GM19463 (cell line): ENCODE results near the gene RELB.

Experiments used
- ATAC-seq: cut with Tn5 transposase; IDR thresholded peaks from one replicate; pipeline ENCODE4 v1.9.1; 2021; ENCODE audit warnings: mild to moderate bottlenecking, moderate library complexity; ENCODE audit not compliant: unreplicated experiment

The RELB gene

DNA sequence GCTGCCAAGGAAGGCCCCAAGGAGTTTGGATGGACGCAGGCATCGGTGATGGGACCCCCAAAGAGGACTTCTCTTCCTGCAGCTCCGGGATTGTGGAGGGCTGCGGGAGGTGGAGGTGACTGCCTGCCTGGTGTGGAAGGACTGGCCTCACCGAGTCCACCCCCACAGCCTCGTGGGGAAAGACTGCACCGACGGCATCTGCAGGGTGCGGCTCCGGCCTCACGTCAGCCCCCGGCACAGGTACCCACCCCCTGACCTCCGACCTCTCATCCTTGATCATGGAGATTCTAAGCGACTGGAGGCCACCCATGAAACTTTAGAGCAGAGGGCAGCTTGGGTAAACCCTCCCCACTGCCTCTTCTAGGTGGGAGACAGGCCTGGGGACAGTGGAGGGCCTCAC, 20.7 kb downstream of the RELB start:
- no peak for ATAC-seq

DNA sequence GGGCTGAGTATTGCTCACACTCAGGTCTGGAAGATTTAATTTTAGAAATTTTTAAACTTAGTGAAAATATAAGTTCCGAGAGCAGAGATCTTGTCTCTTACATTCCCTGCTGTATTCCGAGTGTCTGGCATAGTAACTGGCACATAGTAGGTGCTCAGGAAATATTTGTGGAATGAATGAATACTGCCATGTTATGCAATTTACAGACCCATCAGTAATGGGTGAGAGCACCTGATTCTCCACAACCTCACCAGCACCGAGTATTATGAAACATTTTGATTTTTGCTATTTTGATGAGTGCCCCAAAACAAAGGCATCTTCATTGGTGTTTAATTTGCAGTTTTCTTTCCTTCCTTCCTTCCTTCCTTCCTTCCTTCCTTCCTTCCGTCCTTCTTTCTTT, 21.8 kb downstream of the RELB start:
- ATAC-seq = no peak

DNA sequence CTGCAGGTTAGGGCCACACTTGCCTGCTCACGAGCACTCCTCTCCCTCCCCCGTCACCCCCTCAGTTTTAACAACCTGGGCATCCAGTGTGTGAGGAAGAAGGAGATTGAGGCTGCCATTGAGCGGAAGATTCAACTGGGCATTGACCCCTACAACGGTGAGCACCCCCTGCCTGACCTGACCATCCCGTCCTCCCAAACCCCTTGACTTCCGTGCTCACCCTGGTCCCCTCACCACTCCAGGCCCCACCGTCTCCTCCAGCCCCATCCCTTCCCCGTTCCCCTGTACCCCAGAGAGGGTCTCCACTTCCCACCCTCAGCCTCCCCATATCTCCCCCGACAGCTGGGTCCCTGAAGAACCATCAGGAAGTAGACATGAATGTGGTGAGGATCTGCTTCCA, 24.0 kb downstream of the RELB start:
- no peak for ATAC-seq

DNA sequence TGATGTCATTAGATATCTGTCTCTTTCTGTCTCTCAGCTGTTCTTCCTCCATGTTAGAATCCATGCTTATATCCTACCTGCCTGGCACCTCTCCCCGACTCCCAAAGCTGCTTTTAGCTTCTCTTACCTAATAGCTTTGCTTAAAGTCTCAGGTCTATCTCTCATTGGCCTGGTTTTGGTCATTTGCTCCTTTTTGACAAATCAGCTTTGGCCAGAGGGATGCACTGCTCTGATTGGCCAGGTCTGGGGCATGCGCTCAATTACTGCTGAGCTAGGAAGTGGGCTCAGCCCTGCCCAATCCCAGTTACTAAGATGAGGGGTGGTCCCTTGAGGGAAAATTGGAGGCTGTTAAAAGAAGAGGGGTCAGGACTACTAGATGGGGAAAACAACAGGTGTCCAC, 26.1 kb downstream of the RELB start:
- no peak for ATAC-seq

DNA sequence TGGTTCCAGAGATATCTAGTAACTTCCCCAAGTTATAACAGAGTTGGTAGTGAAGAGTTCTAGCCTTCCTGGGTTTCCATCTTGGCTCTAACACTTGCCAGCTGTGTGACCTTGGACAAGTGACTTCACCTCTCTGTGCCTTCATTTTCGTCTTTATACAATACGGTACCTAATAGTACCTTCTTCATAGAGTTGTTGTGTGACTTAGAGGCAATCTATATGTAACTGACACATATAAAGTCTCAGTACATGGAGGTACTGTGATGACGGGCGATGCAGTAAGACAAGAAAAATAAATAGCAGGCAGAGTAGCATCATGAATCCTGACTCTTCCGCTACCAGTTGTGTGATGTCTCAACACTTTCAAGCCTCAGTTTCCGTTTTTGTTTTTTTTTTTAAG, 29.6 kb downstream of the RELB start:
- no peak for ATAC-seq

DNA sequence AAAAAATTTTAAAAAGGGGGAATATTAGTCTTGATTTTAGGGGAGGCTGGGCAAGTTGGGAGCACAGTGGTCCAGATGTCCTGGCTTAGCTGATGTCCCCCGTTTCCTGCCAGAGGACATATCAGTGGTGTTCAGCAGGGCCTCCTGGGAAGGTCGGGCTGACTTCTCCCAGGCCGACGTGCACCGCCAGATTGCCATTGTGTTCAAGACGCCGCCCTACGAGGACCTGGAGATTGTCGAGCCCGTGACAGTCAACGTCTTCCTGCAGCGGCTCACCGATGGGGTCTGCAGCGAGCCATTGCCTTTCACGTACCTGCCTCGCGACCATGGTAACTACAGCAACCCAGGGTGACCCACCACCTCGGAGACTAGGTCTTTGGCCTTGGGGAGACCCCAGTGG, 31.2 kb downstream of the RELB start:
- ATAC-seq = no peak

DNA sequence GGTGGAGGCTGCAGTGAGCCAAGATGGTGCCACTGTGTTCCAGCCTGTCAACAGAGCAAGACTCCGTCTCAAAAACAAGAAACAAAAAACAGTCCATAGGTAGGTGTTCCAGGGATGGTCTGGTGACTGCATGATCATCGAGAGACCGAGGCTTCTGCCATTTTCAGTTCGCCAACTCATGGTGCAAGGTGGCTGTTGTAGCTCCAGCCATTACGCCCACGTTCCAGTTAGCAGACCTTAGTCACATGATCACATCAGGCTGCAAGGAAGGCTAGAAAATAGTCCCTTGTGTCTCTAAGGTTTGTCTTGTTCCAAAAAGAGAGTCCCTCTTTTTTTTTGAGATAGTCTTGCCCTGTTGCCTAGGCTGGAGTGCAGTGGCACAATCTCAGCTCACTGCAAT, 34.5 kb downstream of the RELB start:
- ATAC-seq = no peak

DNA sequence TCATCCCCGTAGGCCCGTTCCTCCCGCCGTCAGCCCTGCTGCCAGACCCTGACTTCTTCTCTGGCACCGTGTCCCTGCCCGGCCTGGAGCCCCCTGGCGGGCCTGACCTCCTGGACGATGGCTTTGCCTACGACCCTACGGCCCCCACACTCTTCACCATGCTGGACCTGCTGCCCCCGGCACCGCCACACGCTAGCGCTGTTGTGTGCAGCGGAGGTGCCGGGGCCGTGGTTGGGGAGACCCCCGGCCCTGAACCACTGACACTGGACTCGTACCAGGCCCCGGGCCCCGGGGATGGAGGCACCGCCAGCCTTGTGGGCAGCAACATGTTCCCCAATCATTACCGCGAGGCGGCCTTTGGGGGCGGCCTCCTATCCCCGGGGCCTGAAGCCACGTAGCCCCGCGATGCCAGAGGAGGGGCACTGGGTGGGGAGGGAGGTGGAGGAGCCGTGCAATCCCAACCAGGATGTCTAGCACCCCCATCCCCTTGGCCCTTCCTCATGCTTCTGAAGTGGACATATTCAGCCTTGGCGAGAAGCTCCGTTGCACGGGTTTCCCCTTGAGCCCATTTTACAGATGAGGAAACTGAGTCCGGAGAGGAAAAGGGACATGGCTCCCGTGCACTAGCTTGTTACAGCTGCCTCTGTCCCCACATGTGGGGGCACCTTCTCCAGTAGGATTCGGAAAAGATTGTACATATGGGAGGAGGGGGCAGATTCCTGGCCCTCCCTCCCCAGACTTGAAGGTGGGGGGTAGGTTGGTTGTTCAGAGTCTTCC, 36.3 kb downstream of the RELB start:
- ATAC-seq = no peak

DNA sequence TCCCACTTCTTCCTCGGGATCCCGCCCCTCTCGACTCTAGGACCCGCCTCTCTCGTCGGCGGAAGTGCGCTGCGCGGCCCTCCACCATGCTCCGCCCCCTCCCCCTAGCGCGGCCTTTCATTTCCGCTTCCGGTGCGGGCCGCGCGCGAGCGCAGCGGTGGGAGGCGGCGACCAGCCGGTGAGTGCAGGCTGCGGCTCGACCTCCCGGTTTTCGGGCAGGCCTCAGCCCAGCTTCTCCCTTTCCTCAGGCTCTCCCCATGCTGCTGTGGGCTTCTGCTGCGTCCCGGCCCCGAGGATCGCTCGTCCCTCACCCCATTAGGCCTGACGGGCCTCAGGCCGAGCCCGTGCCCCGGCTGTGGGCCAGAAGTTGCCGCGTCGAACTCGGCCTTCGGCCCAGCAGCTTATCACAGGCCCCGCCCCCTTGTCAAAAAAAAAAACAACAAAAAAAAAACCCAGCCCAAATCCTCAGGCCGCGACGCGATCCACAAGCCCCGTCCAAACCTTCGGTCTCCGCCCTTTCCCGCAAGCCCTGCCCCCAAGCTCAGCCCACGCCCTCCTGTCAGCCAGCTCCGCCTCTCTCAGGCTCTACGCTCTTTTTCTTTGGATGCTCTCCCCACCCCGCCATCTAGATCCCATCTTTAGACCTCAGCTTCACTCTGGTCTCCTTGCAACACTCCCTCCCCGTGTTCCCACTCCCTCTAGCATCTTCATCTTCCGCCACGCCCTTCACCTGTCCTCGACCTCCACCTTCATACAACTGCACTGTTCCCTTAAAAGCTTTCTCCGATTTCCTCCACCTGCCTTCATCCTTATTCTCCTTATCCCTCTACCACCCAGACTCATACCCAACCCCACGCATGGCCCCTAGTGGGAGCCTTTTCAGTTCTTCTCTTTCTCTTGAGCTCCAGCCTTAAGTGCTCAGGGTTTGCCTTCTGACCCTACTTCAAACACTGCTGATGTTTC, 37.9 kb downstream of the RELB start, which contains the start of gene CLASRP:
CLASRP (plus strand) TSS at position 115 of the 963 bp plus-strand sequence. CDS start 1,168 bp downstream, outside the sequence.
- peak; percentile 93 for ATAC-seq

DNA sequence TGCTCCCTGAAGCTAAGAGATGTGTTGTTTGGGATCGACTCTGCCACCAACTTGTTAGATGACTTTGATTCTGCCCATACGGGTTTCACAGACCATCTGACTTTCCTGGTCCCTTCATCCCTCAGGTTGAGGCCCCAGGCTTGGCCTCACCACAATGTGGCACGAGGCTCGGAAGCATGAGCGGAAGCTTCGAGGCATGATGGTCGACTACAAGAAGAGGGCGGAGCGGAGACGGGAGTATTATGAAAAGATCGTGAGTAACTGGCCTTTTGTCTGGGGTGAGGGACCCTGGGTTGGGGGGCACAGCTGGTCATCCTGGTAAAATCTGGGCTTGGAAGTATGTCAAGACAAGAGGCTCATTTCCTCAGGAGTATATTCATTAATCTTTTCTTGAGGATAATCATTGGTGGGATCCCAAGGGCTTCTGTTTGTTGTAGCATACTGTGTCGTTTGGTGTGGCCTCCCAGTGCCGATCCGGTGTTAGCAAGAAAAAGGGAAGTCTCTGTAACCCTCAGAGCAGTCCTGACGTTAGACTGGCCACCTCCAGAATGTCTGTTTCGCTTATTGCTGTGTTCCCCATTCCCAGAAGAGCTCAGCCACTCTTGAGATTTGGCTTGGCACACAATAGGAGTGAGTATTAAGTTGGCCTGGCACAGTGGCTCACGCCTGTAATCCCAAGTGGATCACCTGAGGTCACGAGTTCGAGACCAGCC, 39.0 kb downstream of the RELB start:
- ATAC-seq = no peak

DNA sequence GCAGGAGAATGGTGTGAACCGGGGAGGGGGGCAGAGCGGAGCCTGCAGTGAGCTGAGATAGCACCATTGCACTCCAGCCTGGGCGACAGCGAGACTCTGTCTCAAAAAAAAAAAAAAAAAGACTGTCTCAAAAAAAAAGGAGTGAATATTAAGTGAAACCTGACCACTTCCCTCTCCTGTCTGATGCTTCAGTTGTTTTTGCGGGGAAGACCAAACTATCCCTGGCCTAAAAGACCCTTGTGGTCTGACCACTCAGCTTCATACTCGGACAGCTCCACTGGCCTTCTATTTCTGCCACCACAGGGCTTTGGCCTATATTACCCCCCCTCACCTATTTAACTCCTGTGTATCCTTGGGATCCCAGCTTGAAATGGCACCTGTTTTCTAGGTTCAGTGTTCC, 39.9 kb downstream of the RELB start:
- no peak for ATAC-seq

DNA sequence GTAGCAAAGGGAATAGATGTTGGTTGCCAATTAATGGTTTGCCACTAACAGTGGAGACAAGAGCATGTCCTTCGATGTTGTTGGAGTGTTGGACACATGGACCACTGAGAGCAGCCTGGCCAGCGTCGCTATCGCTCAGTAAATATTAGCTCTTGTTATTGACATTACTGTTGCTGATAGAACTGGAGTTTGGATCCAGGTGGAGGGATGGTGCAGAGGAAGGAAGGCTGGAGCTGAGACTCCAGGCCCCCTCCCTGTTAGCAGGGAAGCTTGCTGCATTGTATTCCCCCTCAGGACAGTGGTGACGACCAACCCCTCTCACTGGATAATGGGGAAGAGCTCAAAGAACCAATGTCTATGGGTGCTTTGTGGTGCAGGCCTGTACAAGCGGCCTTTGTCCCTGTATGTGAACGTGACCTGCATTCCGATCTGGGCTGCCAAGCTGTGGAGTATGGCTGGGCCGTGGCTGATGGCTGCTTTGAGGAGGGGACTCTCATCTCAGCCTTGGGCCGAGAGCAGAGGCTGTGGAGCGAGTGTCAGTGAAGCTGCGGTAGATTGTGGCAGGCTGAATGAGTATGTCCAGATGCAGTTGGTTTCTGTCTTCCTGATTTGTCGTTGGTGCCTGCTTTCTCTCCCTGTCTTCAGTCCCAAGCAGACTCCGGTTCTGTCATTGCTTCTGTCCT, 44.5 kb downstream of the RELB start:
- no peak for ATAC-seq

DNA sequence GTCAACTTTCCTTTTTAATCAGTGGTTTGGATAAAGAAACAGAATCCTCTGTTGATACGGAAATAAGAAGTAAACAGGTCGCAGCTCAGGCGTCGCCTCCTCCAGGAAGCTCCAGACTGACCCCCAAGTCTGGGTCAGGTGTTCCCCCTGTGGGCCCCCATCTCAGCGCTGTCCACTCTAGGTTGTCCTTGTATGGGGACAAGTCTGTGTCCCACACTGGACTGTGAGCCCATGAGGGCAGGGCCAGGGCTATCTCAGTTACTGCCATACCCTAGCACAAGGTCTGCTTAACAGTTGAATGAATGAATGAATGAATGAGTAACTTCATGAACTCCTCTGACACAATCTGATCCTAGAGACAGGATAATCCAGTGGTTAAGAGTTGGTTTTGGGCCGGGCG, 45.1 kb downstream of the RELB start:
- no peak for ATAC-seq

DNA sequence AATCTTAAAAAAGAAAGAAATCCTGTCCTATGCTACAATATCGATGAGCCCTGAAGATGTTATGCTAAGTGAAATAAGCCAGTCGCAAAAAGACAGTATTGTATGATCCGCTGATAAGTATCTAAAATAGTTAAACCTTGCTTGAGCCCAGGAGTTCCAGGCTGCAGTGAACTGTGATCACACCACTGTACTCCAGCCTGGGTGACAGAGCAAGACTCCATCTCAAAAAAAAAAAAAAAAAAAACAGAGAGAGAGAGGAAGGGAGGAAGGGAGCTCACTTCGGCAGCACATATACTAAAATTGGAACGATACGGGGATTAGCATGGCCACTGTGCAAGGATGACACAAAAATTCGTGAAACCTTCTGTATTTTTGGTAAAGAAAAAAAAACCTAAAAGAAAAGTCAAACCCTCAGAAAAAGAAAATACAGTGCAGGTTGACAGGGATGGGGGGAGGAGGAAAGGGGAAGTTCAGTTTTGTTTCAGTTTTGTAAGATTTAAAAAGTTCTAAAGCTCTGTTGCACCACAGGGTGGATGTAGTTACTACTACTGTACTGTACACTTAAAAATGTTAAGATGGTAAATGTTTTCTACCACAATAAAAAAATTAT, 46.0 kb downstream of the RELB start:
- no peak for ATAC-seq

DNA sequence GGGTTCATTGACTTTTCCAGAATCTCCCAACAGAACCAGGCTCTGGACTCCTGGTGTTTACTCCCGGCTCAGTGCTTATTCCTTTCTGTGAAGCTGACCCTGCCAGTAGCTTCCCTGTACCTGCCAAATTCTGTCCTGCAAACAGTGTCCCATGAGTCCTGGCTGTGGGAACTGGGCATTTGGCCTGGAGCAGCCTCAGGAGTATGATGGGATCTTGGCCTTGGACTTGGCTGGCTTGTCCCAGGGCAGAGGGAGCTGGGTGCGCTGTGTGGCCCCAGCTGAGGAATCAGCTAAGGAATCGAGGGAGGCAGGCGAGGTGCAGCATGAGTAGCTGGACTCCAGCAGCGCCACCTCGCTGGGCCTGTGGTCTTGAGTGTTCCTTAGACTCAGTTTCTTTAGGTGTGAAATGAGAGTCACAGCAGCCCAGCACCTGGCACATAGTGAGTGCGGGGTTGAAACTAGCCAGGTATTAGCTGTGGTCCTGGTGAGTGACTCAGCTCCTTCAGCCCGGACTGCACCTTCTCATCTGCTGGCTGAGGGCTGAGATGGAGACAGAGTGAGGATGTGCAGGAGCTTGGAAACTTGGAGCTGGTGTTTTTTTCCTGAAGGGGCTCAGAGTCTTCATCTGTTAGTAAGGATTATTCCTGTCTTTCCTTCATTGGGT, 47.9 kb downstream of the RELB start:
- no peak for ATAC-seq

DNA sequence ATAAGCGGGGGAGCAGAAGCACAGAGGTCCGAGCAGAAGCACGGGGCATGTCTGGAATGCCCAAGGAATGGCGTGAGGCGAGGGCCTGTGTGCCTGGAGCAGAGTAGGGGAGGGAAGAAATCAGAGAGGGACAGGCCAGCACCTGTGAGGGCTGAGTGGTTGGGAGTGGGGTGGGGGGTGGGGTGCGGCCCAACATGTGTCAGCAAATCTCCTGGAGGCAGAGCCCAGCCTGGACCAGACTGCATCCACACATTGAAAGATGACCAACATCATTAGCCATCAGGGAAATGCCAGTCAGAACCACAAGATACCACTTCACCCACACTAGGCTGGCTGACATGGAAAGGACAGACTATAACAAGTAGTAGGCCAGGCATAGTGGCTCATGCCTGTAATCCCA, 48.8 kb downstream of the RELB start:
- ATAC-seq = no peak

DNA sequence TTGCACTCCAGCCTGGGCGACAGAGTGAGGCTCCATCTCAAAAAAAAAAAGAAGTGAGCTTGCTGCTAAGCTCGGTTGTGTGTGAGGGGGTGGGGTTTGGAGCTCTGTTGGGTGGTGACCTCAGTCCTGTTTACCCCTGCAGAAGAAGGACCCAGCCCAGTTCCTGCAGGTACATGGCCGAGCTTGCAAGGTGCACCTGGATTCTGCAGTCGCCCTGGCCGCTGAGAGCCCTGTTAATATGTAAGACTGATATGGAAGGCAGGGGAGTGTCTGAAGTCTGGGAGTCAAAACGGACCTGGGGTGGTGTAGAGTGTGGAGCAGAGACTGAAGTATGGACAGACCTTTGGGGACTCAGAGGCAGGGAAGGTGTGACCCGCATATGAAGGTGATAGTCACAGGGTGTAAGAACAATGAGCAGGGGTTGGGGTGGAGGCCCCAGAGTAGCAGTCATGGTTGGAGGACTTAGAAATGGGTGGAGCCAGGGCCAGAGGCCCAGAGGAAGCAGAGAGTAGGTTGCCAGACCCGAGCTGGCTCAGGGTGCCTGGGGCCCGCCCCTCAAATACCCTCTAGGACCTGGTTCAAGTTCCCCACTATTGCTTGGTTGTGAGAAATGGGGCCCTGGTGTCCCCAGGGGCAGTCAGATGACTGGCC, 50.8 kb downstream of the RELB start:
- ATAC-seq = no peak

DNA sequence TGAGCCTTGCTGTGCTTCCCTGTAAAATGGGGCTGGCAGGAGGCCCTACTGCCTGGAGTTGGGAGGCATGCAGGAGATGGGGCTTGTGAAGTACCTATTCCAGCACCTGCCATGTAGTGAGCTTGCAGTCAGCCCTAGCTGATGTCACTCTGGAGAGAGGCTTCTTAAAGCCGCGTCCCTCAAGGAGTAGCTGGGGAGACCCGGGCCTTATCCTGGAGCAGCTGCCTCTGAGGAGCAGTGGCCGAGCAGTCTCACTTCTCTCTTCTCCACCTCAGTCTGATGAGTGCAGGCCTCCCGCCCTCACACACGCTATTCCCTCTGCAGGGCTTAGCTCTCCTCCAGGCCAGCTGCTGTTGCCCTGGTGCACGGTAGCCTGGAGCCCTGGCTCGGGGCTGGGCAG, 55.6 kb downstream of the RELB start:
- no peak for ATAC-seq

DNA sequence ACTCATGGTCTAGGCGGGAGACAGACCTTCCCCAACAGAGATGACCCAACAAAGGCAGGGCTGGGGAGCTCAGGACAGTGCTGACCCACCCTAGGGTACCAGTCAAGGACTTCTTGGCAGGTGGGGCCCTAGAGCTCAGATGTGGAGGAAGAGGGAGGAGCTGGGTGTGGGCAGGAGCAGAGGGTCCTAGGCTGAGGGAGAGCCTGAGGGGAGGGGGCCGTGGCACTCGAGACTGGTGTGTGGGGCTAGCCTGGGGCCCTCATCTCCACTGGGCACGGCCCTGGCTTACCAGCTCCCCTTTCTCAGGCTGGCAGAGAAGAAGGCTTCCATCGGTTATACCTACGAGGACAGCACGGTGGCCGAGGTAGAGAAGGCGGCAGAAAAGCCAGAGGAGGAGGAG, 56.2 kb downstream of the RELB start:
- no peak for ATAC-seq
